Caki2 (cell line): Measurements from ENCODE around the gene HOXB6. TPM values are rescaled to one million over a fixed set of nuclear protein-coding genes. Genes with fewer than 3 reads are reported as not detected.

Experiments
- DNase-seq: peaks from one replicate; pipeline ENCODE4 v3.0.0-alpha.2; 2015; ENCODE audit warnings: low read depth
- in situ Hi-C: cut with HindIII; loops from 2 replicates; pipeline ENCODE4 v1.10.0; 2016; ENCODE audit warnings: low sequenced_read_pairs, low pct_unique_long_range_greater_than_20kb, mixed read lengths
- total RNA-seq: library from RNA; depleted of rRNA; stranded (reverse); fragments of >200 nt; shearing (Covaris generic); gene quantifications from 2 replicates; pipeline ENCODE4 v1.2.3, GENCODE V29; 2014; ENCODE audit warnings: low replicate concordance

HOXB6 gene
- total RNA-seq, 1 experiment from 2014 or later: 5.4 TPM

DNA sequence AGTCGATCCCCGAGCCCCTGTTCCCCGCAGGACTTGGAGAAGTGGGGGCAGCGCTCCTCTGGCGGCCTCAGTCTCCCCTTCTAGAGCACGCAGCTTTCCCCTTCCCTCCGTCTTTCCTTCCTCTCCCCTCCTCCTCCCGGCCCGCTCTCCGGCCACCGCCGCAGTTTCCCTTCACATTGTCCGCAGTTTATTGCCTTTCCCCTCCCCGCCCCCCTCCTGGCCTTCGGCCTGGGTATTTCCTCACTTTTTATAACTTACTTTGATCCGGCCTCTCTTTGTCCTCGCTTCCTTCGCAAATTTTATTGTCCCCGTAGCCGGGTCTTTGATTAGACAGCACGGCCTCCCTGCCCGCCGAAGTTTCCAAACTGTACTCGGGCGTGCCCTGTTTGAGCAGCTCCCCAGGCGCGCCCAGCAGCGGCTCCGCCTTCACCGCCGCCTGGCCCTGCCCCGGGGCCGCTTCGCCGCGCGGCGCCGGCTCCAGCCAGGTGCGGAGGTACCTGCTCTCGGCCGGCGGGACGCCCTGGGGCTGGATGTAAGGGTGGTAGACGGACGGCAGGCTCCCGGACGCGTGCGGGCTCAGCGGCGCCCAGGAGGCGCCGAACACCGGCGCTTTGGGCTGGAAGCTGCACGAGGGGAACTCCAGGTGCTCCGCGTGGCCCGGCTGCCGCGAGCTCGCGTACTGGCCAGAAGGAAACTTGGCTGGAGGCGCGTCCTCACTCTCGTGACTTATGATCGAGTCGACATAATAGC, 20.9 kb upstream of the HOXB6 start:
- DNase-seq: peak; percentile 59
- in situ Hi-C loops: no loop called here

DNA sequence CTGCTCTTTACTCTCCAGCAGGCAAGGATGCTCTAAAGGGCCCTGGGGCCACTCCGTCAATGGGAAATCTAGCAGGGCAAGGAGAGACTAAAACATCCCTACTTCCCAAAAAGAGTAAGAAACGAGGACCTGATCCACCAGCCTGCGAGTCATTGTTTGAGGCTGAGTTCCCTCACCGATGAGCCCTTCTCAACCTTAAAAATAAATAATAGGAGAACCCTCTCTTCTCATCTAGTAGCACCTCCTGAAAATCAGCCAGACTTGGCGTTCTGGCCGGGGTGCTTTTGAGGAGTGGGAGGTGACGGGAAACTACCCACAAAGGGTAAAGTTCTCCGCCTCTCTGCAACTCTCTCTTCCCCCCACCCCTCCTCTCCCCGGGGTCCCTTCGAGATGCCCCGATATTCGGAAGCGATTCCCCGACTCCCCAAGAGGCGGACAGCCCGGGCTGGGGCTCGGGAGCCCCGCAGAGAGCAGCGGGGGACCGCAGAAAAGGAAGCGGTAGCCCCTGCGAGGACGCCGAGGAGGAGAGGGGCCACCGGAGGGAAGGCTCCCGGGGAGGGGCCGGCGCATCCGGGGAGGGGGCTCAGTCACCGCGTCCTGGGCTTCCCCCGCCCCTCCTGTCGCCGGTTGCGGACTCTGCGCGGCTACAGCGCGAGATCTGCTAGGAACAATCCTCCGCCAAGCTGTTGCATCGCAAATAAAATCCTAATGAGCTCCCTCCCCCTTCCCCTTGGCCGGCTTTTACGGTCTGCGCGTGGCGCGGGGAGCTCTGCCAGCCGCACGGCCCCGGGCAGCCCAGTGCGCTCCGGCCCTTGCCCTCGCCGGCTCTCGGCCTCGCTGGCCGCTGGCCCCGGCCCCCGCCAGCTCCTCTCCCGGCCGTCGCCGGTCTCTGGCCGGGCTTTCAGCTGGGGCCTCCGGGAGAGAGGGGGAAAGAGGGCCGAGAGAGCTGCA, 20.0 kb upstream of the HOXB6 start:
- in situ Hi-C loops: no loop called here
- no peak for DNase-seq

DNA sequence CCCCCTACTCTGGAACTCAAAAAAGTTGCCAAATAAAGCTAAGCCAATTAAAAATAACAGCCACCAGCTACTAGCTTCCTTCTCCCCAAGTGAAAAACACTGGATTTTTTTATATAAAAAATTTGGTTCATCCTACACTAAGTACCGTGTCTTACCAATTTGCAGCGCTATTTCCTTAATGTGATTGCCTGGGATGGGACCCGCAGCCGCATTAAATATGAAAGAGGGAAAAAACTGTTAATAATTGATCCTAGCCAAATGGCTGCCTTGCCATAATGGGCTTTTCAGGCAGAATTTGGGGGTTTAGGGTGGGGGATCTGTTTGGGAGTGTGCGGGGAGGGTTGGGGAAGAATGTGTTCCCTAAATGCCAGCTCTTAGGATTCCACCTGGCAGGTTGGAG, 19.3 kb upstream of the HOXB6 start:
- DNase-seq: no peak
- in situ Hi-C loops: no loop called here

DNA sequence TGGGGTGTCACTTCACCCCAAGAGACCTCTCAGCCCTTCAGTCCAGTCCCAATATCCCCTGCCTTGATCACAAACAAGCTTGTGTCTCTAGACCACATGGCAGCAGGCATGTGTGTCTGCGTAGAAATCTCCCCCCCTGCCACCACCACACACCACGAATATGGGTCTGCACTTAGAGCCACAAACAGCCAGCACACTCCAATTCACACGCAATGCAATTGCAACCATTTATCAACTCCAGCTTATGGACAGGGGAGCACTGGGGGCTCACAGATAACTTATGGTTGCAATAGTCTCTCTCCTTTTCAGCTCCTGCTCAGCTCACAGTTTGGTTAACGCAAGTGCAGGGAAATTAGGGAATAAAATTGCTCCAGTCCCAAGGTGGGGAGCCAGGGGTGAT, 18.8 kb upstream of the HOXB6 start:
- in situ Hi-C loops: no loop called here
- DNase-seq: no peak

DNA sequence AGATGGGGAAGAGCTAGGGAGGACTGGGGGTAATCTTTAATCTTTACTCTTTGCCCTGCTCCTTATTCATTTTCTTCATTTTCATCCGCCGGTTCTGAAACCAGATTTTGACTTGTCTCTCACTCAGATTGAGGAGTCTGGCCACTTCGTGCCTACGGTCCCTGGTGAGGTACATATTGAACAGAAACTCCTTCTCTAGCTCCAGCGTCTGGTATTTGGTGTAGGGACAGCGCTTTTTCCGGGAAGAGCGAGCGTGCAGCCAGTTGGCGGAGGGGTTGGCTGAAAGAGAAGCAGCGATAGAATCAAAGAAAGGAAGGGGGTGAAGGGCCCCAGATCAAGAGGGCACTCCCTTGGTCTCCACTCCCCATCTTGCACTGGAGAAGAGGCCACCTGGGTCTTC, 18.1 kb upstream of the HOXB6 start:
- in situ Hi-C loops: no loop called here

DNA sequence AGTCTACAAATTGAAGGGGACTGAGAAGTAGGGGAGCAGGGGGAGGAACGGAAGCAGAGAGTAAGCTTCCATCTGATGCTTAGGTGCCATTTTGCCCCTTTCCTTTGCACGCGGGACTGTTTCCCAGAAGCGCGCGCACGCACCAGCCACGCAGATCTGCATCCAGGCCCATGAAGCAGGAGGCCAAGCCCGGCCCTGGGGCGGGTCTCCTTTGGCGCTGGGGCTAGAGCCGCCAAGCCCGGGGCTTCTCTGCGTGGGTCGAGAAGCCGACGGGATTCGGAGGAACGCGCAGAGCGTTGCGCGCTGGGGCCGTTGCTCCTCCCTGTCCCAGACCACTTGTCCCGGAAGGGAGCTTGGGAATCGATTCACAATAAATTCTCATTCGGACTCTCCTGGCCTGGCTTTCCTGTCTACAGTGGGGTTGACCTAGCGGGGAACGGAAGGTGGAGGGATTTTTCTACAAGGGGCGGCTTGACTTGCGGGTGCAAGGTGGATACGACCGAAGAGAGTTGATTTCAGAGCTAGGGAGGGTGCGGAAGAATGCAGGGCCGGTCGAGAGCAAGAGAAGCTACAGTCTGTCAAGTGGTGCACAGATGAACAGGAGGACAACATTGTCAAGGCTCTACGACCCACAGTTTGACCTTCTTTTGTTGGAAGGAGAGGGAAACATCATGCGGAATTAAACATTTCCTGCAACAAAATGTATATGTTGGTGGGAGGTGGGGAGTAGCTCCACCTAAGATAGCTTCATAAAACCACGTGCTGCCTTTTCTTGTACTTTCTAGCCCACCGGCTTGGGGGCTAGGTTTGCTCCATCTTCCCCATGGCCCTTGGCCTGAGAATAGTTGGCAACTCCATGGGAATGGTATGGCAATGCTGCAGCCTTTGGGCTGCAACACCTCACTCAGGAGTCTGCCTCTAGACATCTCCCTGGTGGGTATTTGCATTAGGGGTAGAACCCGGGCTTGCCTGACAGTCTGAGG, 16.9 kb upstream of the HOXB6 start:
- DNase-seq: no peak
- in situ Hi-C loops: no loop called here

More for the DNA sequence above, 18.1 kb upstream of the HOXB6 start:
- no peak for DNase-seq

DNA sequence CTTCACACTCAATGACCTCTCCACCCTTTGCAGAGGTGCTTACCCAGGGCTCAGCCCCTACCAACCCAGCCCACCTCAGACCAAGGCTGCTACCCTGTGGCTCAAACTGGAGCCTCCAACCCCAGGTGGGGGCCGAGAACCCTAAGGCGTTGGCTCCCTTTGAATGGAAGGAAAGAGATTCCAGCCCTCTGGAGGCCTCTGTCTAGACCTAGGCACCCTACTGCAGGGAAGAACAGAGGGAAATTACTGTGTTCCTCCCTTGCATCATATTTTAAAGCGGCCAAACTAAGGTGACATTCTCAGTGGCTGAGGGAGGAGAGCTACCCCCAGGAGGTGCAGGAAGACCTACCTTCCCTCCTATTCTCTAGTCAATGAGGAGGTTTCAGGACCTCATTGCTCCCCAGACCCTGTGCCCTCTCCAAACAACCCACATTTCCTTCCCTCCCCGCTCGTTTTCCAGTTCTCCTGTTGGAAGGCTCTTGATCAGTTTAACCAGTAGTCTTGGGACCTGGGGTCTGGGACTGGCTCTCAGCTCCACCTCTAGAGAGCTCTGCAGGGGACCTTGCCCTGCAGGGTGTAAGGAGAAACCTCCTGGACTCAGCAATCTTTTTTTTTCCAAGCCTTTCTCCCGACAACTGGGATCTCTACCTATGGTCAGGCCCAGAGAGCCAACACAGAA, 15.8 kb upstream of the HOXB6 start:
- in situ Hi-C loops: no loop called here
- DNase-seq: no peak

DNA sequence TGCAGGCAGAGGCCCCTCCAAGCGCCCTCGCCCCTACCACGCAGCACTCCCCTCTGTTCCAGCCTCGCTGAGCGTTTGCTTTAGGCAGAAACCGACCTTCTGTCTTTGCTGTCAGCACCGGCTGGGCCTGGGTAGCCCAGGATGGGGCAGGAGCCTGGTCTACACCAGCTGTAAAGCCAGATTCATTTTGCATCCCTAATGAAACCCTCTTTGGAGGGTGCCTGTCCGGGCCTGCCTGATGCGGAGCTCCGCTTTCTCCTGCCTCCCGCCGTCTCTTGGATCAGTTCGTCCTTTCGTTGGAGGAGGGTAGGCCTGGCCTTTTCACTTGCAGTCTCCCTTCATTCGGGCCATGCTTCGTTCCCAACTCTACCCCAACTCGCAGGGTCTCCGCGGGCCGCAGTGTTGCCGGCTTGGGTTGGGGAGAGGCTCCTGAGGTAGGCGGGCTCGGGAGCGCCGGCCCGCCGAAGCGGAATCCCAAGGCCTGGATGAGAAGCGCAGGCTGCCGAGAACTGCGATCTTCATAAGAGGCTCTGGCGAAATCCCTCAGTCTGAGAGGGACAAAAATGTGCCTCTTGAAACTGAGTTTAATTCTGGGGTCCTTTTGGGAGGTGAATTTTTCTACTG, 15.2 kb upstream of the HOXB6 start:
- in situ Hi-C loops: no loop called here
- DNase-seq: no peak

DNA sequence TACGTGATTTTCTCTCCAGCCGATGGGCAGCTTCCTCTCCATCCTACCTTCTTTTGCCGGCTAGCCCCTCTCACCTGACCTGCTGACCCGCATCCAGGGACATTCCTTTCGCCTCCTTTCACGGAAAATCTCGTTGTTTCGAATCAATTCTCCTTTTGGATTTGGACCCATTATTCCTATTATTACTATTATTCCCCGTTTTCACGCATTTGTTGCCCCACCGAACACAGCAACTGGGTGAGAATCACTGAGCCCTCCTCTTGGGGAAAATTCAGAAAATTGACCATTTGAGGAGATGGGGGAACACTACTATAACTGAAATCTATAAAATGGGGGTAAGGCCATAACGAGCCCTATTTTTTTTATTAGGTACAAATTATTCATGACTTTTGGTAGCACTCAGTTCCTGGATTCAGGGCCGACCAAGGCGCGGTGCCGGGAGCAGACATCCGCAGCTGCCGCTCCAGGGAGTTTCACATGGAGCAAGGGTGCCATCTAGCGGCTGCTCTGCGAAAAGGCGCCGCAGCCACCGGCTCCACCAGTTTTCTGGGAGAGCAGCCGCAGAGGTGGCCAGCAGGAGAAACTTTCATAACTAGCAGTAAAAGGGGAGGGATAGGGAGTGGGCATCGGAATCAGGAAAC, 13.6 kb upstream of the HOXB6 start:
- in situ Hi-C loops: no loop called here
- peak; percentile 75 for DNase-seq

DNA sequence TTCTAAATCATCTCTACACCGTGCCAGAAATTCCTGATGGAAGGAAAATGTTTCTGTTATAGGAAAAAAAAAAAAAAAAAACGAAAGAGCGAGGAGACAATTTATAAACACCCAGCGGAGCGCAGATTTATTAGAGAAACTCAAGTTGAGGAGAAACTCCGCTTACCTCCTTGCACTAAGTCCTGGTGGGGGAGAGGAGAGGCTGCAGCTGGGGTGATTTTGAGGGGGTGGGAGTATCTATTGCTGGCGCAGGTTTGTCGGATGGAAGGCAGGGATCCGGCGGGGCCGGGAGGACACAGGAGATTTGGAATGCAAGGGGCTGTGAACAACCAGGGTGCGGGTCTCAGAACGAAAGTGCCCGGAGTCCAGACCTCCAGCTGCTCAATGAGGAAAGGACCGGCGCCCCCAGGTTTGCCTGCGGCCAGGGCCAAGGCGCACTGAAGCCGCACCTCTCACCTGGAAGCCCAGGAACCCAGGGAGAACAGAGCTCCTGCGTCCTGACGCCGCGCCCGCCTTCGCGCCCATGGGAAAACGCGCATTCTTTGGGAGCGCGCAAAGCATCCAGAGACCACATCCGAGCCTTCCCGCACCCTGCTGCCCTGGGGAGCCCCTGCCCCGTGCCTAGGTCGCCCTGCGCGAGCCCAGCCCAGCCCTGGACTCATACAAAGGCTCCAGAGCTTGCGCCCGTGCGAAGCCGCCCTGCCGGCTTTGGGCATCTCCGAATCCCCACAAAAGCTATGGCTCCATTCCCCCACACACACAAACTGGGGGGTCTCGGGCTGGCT, 12.9 kb upstream of the HOXB6 start:
- DNase-seq: no peak
- in situ Hi-C loops: no loop called here

DNA sequence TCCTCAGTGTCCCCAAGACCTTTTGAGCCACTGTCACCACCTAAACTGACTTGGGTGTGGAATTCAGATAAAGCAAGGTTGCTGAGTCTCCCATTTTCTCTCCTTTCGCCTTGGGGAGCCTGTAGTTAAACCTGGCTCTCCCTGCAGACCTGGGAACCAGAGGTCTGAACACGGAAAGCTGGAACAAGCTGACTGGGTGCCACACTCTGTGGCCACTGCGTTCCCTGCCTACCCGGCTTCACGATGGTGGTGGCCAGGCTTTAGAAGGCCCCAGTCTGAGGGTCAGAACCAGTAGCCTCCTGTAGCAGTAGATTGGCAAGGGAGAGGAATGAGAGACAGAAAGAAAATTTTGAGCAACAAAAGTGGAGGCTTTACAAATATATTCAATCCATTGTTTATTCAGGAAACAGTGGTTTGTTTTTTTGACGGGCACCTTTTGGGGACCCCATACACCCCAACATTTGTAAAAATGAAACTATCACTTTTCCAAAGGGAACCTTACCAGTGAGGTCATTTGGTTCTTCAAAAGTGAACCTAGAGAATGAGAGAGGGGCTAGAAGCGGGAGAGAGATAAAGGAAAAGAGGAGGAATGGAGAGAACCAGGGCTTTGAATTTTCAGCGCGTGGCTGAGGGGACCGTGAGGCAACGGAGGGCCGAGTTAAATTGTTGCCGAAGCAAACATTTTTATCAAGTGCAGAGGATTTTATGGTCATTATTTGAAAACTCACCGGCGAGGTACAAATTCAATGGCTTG, 12.1 kb upstream of the HOXB6 start:
- DNase-seq: no peak
- in situ Hi-C loops: no loop called here

DNA sequence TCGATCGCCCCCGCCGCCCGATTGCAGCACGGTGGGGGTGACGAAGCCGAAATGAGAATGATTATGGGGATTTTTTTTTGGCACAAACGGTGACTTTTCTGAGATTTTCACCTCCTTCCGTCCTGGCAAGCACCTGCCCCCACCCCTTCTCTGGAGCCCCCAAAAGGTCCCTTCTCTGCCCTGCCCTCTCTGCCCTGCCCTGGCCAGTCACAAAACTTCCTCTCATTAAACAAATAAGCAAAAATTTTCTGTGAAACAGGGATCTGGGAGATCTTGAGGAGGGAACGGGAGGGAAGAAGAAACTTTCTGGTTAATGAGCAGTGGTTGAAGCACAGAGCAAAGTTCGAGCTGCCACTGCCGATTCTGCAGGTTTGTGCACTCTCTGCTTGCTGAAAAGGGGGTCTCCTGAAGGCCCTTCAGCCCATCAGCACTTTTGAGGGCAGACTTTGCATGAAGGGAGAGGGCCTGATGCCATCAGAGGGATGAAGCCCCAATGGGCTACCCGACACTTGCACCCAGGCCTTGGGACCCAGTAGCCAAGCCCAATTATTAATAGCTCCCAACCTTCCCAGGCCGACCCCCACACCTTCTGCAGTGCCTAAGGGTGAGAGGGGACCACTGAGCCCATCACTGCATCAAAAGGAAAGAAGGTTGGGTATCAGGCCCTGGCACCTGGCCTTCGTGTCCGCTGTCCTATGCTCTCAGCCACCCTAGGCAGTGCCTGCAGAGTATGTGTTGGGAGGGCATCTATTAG, 11.4 kb upstream of the HOXB6 start:
- in situ Hi-C loops: no loop called here
- DNase-seq: no peak

DNA sequence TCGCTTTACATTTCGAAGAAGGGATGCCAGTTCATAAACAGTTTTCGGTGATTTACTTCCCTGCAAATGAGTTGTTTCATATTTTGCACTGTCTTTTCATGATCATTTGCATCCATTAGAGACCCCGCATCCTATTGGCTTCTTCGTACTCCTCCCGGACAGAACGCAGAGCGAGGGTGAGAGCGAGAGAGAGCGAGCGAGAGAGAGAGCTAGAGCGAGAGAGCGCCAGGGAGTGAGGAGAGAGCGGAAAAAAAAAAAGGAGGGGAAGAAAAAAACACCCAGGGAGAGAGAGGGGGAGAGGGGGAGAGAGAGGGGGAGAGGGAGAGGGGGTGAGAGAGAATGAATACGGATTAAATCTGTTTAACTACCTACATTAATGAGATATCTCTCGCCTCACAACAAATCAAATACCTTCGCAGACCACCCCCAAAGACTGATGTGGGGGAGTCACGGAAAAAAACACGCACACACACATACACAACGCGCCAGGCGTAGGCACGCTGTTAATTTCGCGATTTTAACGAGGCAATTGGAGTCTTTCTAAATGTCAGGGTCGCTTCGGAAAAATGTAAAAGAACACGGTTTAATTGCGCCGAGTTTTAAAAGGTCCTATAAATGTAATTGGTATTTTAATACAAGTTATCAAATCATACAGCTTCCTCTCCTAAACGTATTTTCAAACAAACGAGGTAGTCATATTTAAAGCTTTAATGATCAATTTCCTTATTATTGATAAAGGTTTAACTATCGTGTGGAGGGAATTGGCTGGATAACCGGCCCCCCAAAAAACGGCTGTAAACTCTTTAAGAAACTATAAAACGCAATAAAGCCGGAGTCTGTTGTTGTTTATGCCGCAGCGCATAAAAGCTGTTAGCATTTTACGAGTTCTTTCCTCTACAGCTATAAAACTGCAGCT, 10.5 kb upstream of the HOXB6 start, which contains the start of gene HOXB8:
Gene HOXB8 (minus strand): TSS at position 246 of the 916 bp plus-strand sequence. CDS start 588 bp downstream, outside the sequence.
- DNase-seq: no peak
- in situ Hi-C loops: no loop called here
